ENCODE measurements around the gene ARL15.

- no peak for TF ChIP-seq CTCF (IDR thresholded peaks at IDR 0.05)
- TF ChIP-seq POLR2A (IDR thresholded peaks at IDR 0.05) = no peak
These were observed 31.6 kb upstream of the ARL15 start for GRCh38 chr5:54341971-54342370.

Data from esophagus squamous epithelium (tissue), 4 donors.